Measurements from ENCODE around the gene CDA. TPM values are rescaled to one million over a fixed set of nuclear protein-coding genes. Genes with fewer than 3 reads are reported as not detected.
"Not testable (repeated sequence)": the region's sequence is repeated elsewhere in the genome, so short reads cannot be mapped to it uniquely, and the experiment has no call there.

Gene CDA
- total RNA-seq, 1 donor from 2014 or later: not detected

DNA sequence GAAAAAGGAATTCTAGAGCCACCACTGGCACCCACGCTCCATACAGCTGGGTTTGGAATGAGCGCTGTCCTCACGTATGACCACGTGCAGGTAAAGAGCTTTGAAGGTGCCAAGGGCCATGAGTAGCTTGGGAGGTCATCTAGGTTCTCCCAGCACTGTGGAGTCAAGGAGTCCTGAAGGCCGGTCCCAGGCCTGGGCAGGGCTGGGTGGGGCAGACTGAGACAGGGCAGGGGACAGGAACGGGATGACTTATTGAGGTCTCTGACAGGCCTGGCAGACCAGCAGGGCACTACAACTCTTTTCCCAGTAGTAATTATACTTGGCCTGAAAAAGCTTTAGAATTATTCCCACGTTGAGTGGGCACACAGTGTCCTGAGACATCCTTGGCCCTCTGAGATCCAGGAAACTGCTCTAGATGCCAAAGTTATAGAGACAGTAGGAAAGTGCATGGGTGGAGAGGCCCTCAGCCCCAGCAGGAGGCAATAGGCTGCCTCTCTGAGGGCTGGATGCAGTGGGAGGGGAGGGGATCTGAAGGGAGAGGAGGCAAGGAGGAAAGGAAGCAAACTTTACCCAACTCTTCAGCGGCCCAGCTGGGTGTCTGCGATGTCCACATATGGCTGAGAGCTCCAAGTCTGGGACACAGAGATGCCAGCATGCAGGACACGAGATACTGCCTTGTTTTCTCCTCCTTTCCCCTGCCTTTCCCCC, 1.8 kb upstream of the CDA start:
- intact Hi-C loops (cut with micrococcal nuclease): no loop called here

DNA sequence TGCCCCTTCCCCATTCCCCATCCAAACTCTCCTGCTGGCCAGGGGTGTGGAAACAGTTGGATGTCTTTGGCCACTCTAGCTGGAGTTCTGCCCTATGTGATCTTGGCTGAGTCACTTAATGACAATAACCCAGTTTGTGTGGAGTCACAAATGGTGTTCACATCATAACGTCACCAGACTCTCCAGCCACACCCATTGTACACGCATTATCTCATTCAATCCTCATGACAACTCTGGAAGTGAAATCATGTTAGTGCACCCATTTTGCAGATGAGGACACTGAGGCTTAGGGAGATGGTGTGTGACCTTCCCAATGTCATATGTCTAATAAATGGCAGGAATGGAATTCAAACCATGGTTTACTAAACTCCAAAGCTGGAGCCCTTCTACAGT, 1.2 kb upstream of the CDA start:
- intact Hi-C loops (cut with micrococcal nuclease): no loop called here

DNA sequence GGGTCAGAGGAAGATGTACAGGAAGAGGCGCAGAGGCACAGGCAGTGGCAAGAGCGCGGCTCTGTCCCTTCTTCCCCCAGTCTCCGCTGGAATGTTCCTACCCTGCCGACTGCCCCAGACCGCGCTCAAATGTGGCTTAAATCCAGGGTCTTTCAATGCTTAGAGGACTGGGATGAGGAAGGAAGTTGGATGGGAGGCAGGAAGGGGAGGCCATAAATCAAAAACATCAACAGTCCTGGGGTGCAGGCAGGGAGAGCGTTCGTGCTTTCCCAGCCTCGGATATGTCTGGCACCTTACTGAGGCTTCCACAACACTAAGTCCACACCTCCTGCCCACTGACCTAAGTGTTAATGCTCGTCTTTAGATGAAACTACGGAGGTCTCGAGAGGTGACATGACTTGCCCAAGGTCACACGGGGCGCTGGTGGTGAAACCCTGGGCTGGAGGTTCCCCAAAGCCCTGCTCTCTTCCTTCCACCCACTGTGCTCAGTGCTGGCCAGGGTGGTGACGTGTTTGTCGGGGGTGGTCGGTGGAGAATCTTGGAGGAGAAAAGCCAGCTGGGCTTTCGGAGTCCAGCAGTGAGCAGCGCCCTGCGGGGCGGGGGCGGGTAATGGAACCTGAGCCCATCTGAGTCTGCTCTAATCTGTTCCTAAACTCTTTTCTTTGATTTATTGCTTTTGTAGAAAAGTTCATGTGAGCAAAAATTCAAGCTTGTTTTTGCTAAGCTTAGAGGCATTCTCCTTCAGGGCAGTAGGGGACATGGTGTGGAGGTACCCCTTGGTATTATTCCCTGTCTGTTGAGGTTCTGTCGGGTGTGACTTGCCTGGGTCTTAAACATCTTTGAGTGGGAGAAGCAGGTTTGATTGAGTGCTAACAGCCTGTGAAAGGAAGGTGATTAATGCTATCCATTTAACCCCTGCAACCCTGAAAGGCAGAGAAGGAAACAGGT, 708 bp downstream of the CDA start:
- intact Hi-C loops (cut with micrococcal nuclease): no loop called here

GRCh38 chr1:20590306-20590777, 1.4 kb downstream of the CDA start:
- intact Hi-C loops (cut with micrococcal nuclease): no loop called here

GRCh38 chr1:20593756-20594155, 4.9 kb downstream of the CDA start:
- intact Hi-C loops (cut with micrococcal nuclease): no loop called here

DNA sequence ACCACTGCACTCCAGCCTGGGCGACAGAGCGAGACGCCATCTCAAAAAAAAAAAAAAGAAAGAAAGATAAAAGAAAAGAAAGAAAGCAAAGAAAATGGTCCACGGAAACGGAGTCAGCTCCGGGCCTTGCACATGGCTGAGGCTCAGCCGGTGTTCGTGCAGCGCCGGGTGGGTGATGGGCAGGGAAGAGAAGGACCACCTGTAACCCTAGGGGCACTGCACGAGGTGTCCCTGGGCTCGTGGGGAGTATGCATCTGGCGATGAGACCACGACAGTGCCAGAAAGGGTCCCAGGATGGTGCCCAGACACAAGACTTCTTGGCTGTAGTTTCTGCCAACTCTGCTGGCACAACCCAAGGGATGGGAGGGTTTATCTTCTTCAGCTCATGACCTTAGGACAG, 5.8 kb downstream of the CDA start:
- intact Hi-C loops (cut with micrococcal nuclease): no loop called here

- intact Hi-C loops (cut with micrococcal nuclease): no loop called here
These were observed 7.2 kb downstream of the CDA start for GRCh38 chr1:20596106-20596505.

GRCh38 chr1:20597650-20598049, 8.8 kb downstream of the CDA start:
- intact Hi-C loops (cut with micrococcal nuclease): no loop called here

DNA sequence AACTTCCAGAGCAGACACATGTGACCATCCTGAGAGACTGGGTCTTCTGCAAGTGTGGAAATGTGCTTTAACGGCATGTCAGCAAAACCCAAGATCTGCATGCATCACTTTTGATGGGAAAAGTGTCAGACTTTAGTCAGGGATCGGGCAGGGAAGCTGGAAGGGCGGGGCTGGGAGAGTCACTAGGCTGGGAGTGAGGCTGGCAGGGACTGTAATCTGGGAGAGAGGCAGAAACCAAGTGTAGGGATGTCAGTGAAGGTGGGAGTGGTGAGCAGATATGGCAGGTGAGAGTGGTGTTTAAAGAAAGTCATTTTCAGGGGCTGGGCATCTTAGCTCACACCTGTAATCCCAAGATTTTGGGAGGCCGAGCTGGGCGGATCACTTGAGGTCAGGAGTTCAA, 11.3 kb downstream of the CDA start:
- intact Hi-C loops (cut with micrococcal nuclease): no loop called here

- intact Hi-C loops (cut with micrococcal nuclease): no loop called here
These were observed 12.4 kb downstream of the CDA start for GRCh38 chr1:20601129-20601825.

- intact Hi-C loops (cut with micrococcal nuclease): no loop called here
These were observed 14.1 kb downstream of the CDA start for GRCh38 chr1:20602851-20603450.

- intact Hi-C loops (cut with micrococcal nuclease): no loop called here
These were observed 14.9 kb downstream of the CDA start for GRCh38 chr1:20603504-20604464.

GRCh38 chr1:20604678-20605077, 15.8 kb downstream of the CDA start:
- intact Hi-C loops (cut with micrococcal nuclease): no loop called here

GRCh38 chr1:20606801-20607570, 18.1 kb downstream of the CDA start:
- intact Hi-C loops (cut with micrococcal nuclease): not testable (repeated sequence)

- intact Hi-C loops (cut with micrococcal nuclease): no loop called here
These were observed 20.6 kb downstream of the CDA start for GRCh38 chr1:20609541-20609940.

DNA sequence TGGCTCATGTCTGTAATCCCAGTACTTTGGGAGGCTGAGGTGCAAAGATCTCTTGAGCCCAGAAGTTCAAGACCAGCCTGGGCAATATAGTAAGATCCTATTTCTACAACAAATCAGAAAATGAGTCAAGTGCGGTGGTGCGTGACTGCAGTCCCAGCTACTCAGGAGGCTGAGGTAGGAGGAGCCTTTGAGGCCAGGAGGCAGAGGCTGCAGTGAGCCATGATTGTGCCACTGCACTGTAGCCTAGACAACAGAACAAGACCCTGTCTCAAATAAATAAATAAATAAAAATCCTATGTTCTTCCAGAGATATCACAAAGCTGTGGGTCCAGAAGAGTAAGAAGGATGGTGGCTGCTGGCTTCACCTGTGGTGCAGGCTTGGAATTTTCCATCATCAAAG, 22.1 kb downstream of the CDA start:
- intact Hi-C loops (cut with micrococcal nuclease): no loop called here

GRCh38 chr1:20611652-20612051, 22.8 kb downstream of the CDA start:
- intact Hi-C loops (cut with micrococcal nuclease): no loop called here

GRCh38 chr1:20612221-20612746, 23.4 kb downstream of the CDA start:
- intact Hi-C loops (cut with micrococcal nuclease): no loop called here

DNA sequence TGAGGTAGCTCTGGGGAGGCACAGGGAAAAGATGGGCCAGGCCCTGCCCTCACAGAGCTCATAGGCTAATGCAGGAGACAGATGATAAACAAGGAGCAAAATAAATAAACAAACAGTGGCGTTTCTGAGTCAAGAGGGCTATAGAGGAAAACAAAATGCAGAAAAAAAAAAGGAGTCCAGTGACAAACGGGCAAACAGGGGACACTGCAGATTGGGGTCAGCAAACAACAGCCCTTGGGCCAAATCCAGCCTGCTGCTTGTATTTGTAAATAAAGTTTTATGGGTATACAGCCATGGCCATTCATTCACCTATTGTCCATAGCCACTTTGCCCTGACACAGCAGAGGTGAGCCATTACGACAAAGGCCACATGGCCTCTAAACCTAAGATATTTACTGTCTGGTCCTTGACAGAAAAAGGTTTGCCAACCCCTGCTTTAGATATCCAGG, 25.3 kb downstream of the CDA start:
- intact Hi-C loops (cut with micrococcal nuclease): no loop called here

All from T-helper 1 cell treated with Interleukin-12 subunit alpha and Interleukin-12 subunit beta and Interleukin-4 antibody, amounts not matched to agents 30 ng/mL and 1 ng/mL, for 36 hours (primary cell).